ENCODE measurements around the gene GIT2.

DNA sequence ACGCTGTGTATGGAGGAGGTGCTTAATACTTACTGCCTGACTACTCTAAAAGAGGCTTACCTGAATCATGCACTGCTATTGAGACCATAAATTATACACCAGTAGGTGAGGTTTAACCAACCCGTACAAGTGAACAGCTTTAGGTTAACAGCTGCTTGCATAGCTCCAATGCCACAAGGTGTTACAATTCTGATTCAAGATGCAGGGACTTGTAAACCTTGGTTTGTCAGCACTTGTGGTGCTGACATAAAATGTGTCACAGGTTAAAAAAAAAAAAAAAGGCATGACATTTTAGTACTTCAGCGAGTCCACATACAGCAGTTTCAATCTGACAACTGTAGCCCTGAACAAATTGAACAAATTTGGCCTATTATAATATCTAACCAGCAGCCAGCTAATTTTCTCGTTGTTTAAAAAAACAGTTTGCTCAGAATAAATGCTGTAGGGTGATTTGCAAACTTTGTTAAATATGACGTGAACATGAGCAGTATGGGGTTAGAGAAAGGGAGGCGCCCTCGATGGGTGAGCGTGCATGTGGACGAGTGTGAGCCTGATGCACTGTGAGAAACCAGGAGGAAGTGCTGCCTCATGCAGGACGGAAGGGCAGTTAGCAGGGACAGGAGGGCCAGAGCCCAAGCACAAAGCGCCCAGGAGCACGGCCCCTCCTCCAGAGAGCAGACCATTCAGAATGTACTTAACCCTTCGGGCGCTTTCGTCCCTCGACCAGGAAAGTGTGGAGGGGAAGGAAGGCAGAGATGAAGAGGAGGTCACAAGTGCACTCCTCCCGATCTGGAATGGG lies 51.4 kb downstream of the GIT2 start:
- TF ChIP-seq EZH2 (IDR thresholded peaks at IDR 0.05; ENCODE audit: borderline replicate concordance, low read length) (no peak), CTCF (conservative IDR thresholded peaks at IDR 0.05 in 1 of 2, IDR thresholded peaks at IDR 0.05 in 1 of 2; ENCODE audit: extremely low read depth in 1 of 2, insufficient read depth in 1 of 2, low read depth in 1 of 2, low read length in 2 of 2) (no peak)
